Tongue (tissue), 2 donors: Measurements from ENCODE around the gene ABHD14A. TPM values are rescaled to one million over a fixed set of nuclear protein-coding genes. Genes with fewer than 3 reads are reported as not detected.
"Not testable (repeated sequence)": the region's sequence is repeated elsewhere in the genome, so short reads cannot be mapped to it uniquely, and the experiment has no call there.

ENCODE experiments used
- DNase-seq: peaks from one replicate; pipeline ENCODE4 v3.0.0-alpha.2; 2015
- total RNA-seq: library from RNA; depleted of rRNA; stranded (reverse); fragments of >200 nt; gene quantifications from one replicate; pipeline ENCODE4 v1.2.3, GENCODE V29; 2014

ABHD14A gene
- 14.1 TPM for total RNA-seq

DNA sequence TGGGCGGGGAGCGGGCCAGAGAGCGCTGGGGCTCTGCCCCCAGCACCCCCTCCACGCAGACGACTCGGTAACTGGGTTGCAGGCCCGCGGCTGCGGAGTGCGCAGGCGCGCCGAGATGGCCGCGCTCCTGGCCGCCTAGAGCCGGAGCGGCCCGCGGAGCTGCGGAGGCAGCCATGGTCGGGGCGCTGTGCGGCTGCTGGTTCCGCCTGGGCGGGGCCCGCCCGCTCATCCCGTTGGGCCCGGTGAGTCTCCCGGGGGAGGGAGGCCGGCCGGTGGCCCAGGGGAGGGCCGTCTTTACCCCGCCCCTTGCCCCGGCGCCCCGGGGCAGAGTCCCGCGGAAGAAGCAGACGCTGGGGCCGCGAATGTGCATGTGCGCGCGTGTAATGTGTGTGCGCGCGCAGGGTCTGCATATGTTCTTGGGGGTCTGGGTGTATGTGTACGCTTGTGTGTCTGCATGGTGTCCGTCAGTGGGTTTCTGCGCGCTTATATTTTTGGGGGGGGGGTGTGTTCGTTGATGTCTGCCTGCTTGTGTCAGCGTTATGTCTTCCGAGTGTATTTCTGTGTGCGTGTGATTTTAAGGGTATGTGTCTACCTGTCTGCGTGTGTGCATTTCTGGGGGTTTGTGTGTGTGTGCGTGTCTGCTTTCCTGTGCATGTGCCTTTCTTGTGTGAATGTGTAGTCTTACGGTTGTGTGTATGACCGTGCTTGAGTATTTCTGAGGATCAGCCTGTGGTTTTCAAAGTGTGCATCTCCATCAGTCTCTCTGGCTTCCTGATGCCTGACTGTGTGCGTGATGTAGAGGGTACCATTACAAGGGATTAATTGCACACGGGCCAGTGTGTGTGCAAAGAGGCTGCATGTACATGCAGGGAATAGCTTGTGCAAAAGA, at the start of gene ABHD14A:
TSS of gene ABHD14A (plus strand) at position 102 of the 889 bp plus-strand sequence. CDS start at position 174, 72 bp downstream.
- DNase-seq, result peak; percentile 81

DNA sequence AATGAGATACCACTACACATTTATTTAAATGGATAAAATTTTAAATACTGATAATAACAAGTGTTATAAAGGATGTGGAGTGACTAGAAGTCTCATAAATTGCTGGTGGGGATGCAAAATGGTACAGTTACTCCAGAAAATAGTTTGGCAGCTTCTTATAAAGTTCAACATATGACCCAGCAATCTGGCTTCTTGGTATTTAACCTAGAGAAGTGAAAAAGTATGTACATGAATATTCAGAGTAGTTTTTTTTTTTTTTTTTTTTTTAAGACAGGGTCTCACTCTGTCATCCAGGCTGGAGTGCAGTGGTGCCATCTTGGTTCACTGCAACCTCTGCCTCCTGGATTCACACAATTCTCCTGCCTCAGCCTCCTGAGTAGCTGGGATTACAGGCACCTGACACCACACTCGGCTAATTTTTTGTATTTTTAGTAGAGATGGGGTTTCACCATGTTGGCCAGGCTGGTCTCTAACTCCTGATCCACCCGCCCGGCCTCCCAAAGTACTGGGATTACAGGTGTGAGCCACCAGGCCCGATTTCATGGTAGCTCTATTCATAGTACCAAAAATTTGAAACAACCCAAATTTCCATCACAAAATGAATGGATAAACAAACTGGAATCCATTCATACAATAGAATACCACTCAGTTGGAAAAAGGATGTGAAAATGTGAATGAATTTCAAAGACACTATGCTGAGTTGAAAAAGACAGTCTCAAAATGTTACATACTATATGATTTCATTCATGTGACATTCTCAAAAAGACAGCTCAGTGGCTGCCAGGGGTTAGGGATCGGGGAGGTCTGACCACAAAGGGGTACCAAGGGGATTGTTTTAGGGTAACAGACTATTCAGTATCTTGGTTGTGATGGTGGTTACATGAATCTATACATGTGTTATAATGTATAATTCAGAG, 47.5 kb upstream of the ABHD14A start:
- DNase-seq, result no peak

DNA sequence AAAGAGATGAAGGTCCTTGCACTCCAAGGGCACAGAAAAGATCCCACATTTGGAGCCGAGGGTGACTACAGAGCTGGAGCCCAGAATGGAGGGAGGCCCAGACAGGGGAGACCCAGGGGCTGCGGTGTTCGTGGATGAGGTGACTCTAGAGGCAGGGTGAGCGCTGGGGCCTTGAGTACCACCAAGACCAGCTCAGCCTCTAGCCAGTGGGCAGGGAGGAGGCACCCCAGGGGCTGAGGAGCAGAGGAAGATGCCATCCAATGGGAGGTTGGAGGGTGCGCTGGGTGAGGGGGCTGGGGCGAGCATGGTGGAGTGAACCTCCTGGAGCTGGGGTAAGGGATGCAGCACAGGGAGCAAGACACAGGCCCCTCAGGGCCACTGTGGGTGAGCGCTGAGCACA, 46.4 kb upstream of the ABHD14A start:
- DNase-seq, result no peak

DNA sequence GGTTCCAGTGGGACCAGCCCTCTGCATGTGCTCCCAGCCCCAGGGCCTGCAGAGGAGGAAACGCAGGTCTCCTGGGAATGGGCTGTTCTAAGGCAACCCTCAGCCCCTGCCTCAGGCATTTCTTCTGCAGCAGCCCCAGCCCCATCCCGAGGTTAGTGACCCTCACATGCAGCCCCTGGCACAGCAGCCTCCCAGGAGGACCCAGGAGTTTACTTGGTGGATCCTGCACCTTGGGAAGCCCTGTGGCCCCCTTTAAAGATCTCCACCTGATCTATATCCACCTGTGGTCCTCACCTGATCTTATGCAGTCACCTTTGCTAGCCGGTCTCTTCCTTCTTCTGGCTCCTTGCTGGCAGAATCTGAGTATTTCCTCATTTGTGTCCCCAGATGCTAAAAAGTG, 45.9 kb upstream of the ABHD14A start:
- DNase-seq, result not testable (repeated sequence)

DNA sequence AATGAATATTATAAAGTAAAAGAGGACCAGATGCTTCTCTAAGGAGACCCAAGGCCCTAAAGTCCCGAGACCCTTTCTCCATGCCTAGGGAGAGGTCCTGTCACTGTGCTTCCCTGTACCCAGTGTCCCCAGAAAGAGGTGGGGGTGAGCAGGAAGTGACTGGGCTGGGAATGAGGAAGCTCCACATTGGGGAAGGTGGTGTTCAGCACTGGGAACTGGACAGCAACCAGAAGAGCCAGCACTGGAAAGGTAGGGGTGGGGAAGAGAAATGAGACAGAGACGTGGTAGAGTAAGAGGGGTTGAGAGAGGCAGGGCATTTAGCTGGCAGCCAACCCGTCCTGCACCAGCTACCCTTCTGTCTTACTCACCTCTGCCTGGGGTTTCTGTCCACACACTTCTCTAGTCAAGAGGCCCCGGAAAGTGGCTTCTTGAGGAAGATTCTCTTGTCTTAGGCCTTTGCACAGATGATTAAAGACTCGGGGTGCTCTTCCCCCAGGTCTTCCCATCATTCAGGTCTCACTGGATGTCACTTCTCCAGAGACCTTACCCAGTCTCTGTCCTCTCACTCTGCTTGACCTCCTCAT, 45.4 kb upstream of the ABHD14A start:
- DNase-seq, result no peak

DNA sequence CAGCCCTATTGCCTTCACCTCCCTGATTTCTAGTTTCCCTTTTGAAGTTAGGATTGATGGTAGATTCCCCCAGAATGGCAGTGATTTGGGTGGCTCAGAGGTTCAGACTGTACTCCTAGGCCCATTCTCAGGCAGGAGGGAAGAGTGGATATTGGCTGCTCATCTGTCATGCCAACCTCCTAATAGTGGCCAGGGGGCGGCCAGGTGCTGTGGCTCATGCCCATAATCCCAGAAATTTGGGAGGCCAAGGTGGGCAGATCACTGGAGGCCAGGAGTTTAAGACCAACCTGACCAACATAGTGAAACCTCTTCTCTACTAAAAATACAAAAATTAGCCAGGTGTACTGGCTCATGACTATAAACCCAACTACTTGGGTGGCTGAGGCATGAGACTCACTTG, 44.4 kb upstream of the ABHD14A start:
- DNase-seq, result no peak

DNA sequence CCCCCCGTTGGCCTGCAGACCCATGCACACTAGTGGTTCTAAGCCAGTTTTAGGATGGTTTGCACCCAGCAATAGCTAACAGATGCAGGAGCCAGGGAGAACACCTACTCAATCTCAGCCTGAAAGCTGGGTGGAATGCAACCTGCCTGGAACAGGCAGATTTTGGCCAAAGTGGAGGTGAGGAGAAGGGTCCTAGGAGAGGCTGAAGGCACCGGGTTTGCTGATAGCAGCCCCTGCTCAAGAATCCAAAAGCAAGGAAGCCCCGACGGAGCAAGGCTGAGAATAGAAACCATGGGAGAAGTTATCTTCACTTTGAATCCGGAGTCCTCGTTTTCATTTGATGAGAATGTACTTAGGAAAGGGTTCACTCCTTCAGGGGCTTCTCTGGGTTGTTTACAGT, 43.1 kb upstream of the ABHD14A start:
- no peak for DNase-seq

DNA sequence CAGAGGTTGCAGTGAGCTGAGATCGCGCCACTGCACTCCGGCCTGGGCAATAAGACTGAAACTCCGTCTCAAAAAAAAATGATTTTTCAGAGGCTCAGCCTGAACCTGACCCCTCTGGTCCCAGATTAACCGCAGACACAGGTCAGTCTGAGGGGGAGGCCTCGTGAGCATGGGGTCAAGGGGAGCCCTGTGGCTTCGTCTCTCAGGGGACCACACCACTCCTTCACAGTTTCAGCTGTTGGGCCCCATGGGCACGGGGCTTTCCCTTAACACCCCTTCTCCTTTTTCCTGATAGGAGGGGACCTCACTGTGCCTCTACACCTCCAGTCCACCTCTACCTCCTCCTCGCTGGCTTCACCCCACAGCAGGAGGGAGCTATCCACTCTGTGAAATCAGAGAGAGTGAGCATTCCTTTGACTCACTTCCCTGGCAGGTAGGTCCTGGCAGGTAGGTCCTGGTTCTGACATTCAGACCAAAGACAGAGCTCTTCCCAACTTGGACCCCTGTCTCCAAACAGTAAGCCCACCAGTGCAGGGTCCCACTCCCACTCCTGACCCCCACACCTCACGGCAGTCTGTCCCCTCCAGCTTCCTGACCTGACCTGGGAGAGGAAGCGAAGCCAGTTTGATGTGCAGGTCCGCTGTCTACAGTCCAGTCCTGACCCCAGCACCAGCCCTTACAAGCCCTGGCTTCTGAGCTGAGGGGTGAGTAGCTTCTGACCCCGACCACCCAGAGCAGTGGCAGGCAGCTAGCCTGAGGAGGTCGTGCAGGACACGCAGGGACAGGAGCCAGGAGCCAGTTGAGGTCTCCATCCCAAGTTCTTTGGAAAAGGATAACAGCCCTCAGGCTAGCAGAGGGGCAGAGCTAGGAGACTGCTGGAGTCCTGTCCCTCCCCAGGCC, 42.1 kb upstream of the ABHD14A start:
- DNase-seq, result no peak

DNA sequence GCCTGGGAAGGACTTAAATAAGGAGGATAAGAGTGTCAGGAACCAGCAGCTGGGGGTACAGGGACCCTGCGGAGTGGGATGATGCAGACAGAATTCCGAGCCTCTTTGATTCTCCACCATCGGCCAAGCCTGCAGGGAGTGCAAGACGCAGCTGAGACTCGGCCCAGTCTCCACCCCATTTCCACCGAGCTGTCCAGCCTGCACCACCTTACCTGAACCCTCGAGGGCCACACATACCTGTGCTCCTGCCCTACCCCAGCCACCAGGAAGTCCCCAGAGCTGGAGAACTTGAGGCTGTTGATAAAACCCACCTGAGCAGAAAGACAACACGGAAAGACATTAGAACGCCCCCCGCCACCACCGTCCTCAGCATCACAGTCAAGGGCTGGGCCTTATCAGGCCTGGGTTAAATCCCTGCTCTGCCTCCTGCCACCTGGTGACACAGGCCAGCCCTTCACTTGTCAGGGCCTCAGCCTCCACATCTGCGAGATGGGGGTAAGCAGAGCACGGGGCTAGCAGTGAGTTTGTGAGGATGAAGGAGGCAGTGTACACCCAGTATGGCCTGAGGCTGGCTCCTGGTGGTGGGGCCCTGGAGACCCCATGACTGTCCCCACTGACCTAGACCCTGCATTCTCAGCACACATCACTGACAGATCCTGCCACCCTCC, 41.3 kb upstream of the ABHD14A start:
- DNase-seq, result no peak

DNA sequence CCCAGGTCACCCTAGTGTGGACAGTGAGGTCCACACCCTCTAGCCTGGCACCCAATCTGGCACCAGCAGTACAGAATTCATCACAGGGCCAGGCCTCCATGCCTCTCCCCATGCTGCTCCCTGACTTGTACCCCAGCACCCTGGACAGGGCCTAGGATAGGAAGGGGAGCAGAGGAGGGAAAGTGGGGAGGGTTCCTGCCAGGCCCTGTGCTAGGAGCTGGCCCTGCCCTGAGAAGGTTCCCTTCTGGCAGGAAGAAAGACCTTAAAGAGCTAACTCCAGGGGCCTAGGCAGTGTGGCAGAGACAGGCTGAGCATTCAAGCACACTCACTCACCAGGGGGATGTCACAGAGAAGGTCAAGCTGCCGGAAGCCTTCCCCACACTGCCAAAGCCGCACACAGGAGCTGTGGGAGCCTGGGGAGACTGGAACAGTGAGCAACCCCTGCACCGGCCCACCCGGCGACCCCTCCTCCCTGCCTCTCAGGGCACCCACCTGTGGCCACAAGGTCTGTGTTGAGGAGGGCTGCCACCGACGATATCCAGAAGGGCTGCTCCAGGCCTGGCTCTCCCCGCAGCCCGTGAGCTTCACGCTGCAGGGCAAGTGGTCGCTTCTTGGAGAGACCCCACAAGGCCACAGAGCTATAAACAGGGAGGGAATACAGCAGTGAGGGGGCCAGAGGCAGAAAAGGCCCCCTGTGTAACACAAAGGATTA, 40.6 kb upstream of the ABHD14A start:
- DNase-seq, result no peak

DNA sequence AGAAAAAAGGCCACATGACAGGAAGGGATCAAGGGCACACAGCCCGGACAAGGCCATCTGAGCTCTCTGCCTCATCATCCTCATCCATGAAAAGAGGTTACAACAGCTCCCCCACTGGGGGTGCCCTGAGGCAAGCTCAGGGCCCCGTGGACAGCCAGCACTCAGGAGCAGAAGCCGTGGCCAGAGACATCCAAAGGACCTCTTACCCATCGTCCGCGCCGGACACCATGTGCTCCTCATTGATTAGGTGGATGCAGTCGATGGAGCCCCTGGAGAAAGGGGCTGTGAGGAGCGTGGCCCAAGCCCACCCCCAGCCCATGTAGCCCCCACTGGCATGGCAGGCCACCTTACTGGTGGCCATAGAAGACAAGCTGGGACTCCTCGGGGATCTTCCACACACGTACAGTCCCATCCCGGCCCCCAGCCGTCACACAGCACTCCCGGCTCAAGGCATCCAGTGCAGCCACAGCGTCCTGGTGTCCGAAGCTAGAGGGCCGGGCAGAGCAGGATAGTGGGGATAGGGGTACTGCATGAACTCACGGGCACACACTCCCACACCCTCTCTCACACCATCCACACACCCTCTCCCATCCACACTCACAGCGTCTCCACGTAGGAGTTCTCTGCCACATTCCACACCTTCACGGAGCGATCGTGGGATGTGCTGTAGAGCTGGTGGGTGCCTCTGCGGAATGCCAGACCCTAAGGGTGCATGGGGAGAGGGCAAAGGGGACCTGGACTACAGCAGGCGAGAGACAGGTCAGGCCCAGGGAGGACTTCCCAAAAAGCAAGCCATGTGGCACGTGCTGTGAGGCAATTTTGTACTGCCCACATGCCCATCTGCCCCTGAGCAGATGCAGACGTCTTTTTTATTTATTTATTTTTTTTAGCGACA, 39.6 kb upstream of the ABHD14A start:
- no peak for DNase-seq

DNA sequence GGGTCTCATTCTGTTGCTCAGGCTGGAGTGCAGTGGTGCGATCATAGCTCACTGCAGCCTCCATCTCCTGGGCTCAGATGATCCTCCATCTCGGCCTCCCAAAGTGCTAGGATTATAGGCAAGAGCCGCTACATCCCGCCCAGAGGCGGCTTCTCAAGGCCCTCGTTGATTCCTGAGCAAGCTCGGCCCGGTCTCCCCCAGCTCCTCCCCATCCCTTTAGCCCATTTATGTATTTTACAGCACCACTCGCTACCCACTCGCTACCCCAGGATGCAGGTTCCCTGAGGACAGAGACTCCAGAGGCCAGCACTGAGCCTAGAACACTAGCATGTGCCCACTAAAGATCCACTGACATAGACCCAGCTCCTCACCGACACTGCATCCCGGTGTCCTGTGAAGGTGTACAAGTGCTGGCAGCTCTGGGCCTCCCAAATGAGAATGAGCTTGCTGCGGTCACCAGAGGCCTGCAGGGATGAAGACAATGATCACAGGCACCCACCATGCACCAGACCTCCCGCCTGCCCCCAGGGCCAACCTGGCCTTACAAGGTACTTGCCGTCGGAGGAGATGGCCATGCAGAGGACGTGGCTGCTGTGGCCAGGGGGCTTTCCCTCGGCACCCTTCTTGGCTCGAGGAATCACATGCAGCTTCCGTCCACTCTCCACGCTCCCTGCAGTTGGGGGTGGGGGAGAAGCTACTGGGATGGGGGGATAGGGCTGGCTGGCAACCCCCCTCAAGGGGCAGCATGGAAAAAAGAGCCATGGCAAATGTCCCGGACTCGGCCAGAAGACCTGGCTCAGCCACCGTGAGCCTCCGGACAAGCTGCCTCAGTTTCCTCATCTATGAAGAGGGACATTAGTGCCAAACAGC, 38.7 kb upstream of the ABHD14A start:
- DNase-seq, result no peak

DNA sequence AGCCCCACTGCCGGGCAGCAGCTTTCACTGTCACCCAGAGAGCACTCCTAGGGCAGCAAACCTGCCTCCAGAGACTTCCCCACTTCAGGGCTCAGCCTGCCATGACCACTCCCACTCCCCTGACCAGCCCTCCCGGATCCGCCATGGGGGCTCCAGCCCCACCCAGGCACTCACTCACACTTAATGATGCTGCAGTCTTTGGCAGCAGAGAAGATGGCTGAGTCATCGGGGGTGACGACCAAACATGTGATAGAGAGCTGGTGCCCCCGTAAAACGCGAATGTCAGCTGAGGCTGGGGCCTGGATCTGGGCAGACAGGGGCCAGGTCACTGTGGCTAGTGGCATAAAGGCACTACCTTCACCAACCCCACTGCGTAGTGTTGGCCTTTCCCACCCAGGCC, 37.9 kb upstream of the ABHD14A start:
- no peak for DNase-seq

DNA sequence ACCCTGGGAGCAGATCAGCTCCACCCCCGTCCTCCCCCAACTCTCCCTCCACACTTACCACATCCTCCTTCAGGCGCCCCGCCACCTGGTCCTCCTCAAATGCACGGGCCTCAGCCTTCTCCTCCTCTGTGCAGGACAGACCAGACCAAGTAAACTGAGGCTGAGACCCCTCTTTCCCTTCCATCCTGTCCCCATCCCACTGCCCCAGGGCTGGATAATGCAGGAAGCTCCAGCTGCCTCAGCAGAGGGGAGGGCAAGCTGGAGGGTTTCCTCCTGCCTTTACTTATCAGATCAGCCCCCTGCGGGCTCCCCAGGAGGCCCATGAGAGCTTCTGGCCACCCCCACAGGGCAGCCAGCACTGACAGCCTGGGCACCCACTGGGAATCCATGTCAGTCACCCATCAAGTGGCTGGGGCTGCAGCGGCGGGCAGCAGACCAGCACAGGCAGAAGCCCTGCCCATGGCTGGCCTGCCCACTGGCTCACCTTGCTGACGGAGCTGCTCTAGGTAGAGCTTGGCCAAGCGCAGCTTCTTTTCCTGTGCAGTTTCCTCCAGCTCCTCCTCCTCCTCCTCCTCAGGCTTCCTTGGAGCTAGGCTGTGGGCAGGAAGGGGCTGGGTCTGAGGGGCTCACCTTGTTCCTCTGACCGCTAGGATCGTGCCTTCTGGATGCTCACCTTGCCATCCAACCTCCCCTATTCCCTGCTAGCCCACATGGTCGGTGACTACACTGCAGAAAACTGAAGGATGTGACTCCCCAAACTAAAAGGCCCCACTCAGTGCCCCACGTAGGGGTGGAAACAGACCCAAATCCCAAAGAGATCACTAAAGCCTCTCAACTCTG, 37.0 kb upstream of the ABHD14A start:
- no peak for DNase-seq

DNA sequence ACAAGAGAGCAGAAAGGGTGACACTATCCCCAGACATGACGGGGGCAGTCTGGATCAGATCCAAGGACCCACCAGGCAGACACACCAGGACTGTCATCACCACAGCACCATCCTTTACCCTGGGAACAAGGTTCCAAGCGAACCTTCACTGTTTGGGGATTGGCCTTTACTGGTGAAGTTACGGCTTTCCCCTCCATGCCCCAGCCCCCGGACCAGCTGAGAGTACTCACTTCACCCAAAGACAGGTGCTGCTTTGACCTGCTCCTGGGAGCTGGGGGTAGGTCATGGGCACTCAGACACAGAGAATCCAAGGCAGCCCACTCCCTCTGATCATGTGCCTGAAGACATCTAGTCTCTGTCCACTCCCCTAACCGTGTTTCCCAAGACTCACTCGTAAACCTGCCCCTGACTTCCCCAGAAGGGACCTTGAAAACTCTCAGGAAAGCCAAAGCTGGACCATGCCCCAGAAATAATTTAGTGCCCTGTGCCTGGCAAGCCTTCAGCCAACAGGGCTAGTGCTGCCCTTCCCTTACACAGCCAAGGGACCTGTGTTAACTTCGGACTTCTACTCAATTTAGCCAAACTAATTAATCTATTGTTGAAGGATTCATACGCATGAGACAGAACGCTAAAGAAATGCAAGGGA, 36.0 kb upstream of the ABHD14A start:
- DNase-seq, result no peak

DNA sequence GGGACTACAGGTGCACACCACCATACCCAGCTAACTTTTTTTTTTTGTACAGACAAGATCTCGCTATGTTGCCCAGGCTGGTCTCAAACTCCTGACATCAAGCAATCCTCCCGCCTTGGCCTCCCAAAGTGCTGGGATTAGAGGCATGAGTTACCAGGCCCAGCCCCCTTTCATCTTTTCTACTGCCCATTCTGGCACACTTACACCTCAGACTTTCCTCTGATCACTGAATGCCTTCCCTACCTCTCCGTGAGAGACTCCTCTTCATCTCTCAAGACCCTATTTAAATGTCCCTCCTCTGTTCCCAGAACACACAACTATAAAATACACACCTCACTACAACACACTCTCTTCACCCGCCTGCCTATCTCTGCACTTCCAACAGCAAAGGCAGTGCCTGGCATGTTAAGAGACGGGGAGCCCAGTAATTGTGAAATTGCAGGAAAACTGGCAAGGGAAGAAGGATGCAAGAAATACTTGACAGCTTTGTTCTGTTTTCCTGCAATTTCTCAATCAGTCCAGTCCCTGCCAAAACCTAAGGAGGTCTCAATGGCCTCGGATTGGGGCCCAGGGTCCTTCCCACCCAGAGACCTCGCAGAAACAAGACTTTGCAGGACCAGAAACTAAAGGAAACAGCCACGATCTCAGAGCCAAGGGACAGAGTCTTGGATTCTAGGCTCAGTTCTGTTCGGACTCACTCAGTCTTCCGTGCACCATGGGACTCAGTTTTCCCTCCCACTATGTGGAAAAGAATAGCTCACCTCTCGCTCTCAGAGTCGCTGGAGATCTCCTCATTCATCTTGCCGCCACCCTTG, 34.0 kb upstream of the ABHD14A start:
- DNase-seq, result no peak
